Measurements from ENCODE around the gene BCL7A. TPM values are rescaled to one million over a fixed set of nuclear protein-coding genes. Genes with fewer than 3 reads are reported as not detected.
"Not testable (repeated sequence)": the region's sequence is repeated elsewhere in the genome, so short reads cannot be mapped to it uniquely, and the experiment has no call there.

BCL7A gene
- polyA plus RNA-seq, 4 donors: 0.22 to 10.4 (median 3.4) TPM

GRCh38 chr12:121982950-121983349 lies 38.7 kb upstream of the BCL7A start:
- Histone ChIP-seq H3K27ac (ENCODE audit: low read depth in 1 of 3, low read length in 2 of 3) (no peak overlapping the region), H3K27me3 (ENCODE audit: control insufficient read depth in 3 of 3, insufficient read depth in 3 of 3, low read length in 3 of 3) (peaks cover 0 to 2% (median 0%) of the 10 kb centered on the region in 3 donors), H3K36me3 (ENCODE audit: control insufficient read depth in 3 of 3, insufficient read depth in 2 of 3, low read depth in 1 of 3, low read length in 3 of 3) (no peaks in the 10 kb centered on the region), H3K9me3 (ENCODE audit: control insufficient read depth in 2 of 2, insufficient read depth in 1 of 2, low read depth in 1 of 2, low read length in 1 of 2) (no peaks in the 10 kb centered on the region), H3K4me1 (ENCODE audit: control insufficient read depth in 3 of 3, insufficient read depth in 2 of 3, low read depth in 1 of 3, low read length in 2 of 3) (no peaks in the 10 kb centered on the region), H3K4me3 (ENCODE audit: low read depth in 1 of 3, low read length in 3 of 3) (no peak overlapping the region)
- 87 to 93% (median 91%) methylated on average over 6 of the region's 6 CpGs for WGBS, 3 donors
- DNase-seq: no peak
- FAIRE-seq: no peak

- no peaks in the 10 kb centered on the region for H3K36me3 ChIP-seq (ENCODE audit: control insufficient read depth in 3 of 3, insufficient read depth in 2 of 3, low read depth in 1 of 3, low read length in 3 of 3)
- 50 to 66% (median 56%) methylated on average over 13 of the region's 13 CpGs for WGBS, 3 donors
- no peak overlapping the region for H3K27ac ChIP-seq (ENCODE audit: low read depth in 1 of 3, low read length in 2 of 3)
- peaks cover 0 to 2% (median 0%) of the 10 kb centered on the region in 3 donors for H3K27me3 ChIP-seq (ENCODE audit: control insufficient read depth in 3 of 3, insufficient read depth in 3 of 3, low read length in 3 of 3)
- H3K4me3 ChIP-seq (ENCODE audit: low read depth in 1 of 3, low read length in 3 of 3): no peak overlapping the region
- no peaks in the 10 kb centered on the region for H3K9me3 ChIP-seq (ENCODE audit: control insufficient read depth in 2 of 2, insufficient read depth in 1 of 2, low read depth in 1 of 2, low read length in 1 of 2)
- FAIRE-seq: no peak
- no peaks in the 10 kb centered on the region for H3K4me1 ChIP-seq (ENCODE audit: control insufficient read depth in 3 of 3, insufficient read depth in 2 of 3, low read depth in 1 of 3, low read length in 2 of 3)
- DNase-seq: no peak
These were observed 38.0 kb upstream of the BCL7A start for GRCh38 chr12:121983536-121984210.

GRCh38 chr12:121986489-121987245 lies 35.0 kb upstream of the BCL7A start:
- FAIRE-seq (no peak), DNase-seq (no peak)
- no peak overlapping the region for H3K27ac ChIP-seq (ENCODE audit: low read depth in 1 of 3, low read length in 2 of 3)
- no peaks in the 10 kb centered on the region for H3K36me3 ChIP-seq (ENCODE audit: control insufficient read depth in 3 of 3, insufficient read depth in 2 of 3, low read depth in 1 of 3, low read length in 3 of 3)
- H3K4me1 ChIP-seq (ENCODE audit: control insufficient read depth in 3 of 3, insufficient read depth in 2 of 3, low read depth in 1 of 3, low read length in 2 of 3): no peaks in the 10 kb centered on the region
- 81 to 84% (median 82%) methylated on average over 14 of the region's 14 CpGs for whole genome bisulfite sequencing, 3 donors
- peaks cover 0 to 2% (median 0%) of the 10 kb centered on the region in 3 donors for H3K27me3 ChIP-seq (ENCODE audit: control insufficient read depth in 3 of 3, insufficient read depth in 3 of 3, low read length in 3 of 3)
- H3K4me3 ChIP-seq (ENCODE audit: low read depth in 1 of 3, low read length in 3 of 3): no peak overlapping the region
- H3K9me3 ChIP-seq (ENCODE audit: control insufficient read depth in 2 of 2, insufficient read depth in 1 of 2, low read depth in 1 of 2, low read length in 1 of 2): no peaks in the 10 kb centered on the region

GRCh38 chr12:121988519-121988918 lies 33.2 kb upstream of the BCL7A start:
- H3K9me3 ChIP-seq (ENCODE audit: control insufficient read depth in 2 of 2, insufficient read depth in 1 of 2, low read depth in 1 of 2, low read length in 1 of 2); H3K36me3 ChIP-seq (ENCODE audit: control insufficient read depth in 3 of 3, insufficient read depth in 2 of 3, low read depth in 1 of 3, low read length in 3 of 3); H3K27me3 ChIP-seq (ENCODE audit: control insufficient read depth in 3 of 3, insufficient read depth in 3 of 3, low read length in 3 of 3); FAIRE-seq; DNase-seq; H3K4me1 ChIP-seq (ENCODE audit: control insufficient read depth in 3 of 3, insufficient read depth in 2 of 3, low read depth in 1 of 3, low read length in 2 of 3); H3K4me3 ChIP-seq (ENCODE audit: low read depth in 1 of 3, low read length in 3 of 3); H3K27ac ChIP-seq (ENCODE audit: low read depth in 1 of 3, low read length in 2 of 3): not testable (repeated sequence)
- WGBS, 3 donors: 89 to 95% (median 94%) methylated on average over 10 of the region's 10 CpGs

GRCh38 chr12:121989276-121990113 lies 32.2 kb upstream of the BCL7A start:
- no peaks in the 10 kb centered on the region for H3K36me3 ChIP-seq (ENCODE audit: control insufficient read depth in 3 of 3, insufficient read depth in 2 of 3, low read depth in 1 of 3, low read length in 3 of 3)
- no peak overlapping the region for H3K27ac ChIP-seq (ENCODE audit: low read depth in 1 of 3, low read length in 2 of 3)
- no peaks in the 10 kb centered on the region for H3K27me3 ChIP-seq (ENCODE audit: control insufficient read depth in 3 of 3, insufficient read depth in 3 of 3, low read length in 3 of 3)
- H3K4me1 ChIP-seq (ENCODE audit: control insufficient read depth in 3 of 3, insufficient read depth in 2 of 3, low read depth in 1 of 3, low read length in 2 of 3): no peaks in the 10 kb centered on the region
- FAIRE-seq: no peak
- DNase-seq: no peak
- no peak overlapping the region for H3K4me3 ChIP-seq (ENCODE audit: low read depth in 1 of 3, low read length in 3 of 3)
- 86 to 92% (median 89%) methylated on average over 14 of the region's 14 CpGs for WGBS, 3 donors
- no peaks in the 10 kb centered on the region for H3K9me3 ChIP-seq (ENCODE audit: control insufficient read depth in 2 of 2, insufficient read depth in 1 of 2, low read depth in 1 of 2, low read length in 1 of 2)

- Histone ChIP-seq H3K27me3 (ENCODE audit: control insufficient read depth in 3 of 3, insufficient read depth in 3 of 3, low read length in 3 of 3) (no peaks in the 10 kb centered on the region), H3K4me1 (ENCODE audit: control insufficient read depth in 3 of 3, insufficient read depth in 2 of 3, low read depth in 1 of 3, low read length in 2 of 3) (no peaks in the 10 kb centered on the region), H3K9me3 (ENCODE audit: control insufficient read depth in 2 of 2, insufficient read depth in 1 of 2, low read depth in 1 of 2, low read length in 1 of 2) (no peaks in the 10 kb centered on the region), H3K27ac (ENCODE audit: low read depth in 1 of 3, low read length in 2 of 3) (no peak overlapping the region), H3K36me3 (ENCODE audit: control insufficient read depth in 3 of 3, insufficient read depth in 2 of 3, low read depth in 1 of 3, low read length in 3 of 3) (no peaks in the 10 kb centered on the region), H3K4me3 (ENCODE audit: low read depth in 1 of 3, low read length in 3 of 3) (no peak overlapping the region)
- FAIRE-seq: no peak
- no peak for DNase-seq
- 83 to 93% (median 89%) methylated on average over 6 of the region's 6 CpGs for WGBS, 3 donors
These were observed 31.5 kb upstream of the BCL7A start for GRCh38 chr12:121990114-121990647.

- no peak for FAIRE-seq
- no peaks in the 10 kb centered on the region for H3K36me3 ChIP-seq (ENCODE audit: control insufficient read depth in 3 of 3, insufficient read depth in 2 of 3, low read depth in 1 of 3, low read length in 3 of 3)
- WGBS, 3 donors: 52 to 66% (median 65%) methylated on average over 10 of the region's 10 CpGs
These were observed 30.7 kb upstream of the BCL7A start for GRCh38 chr12:121990692-121991603.

More at GRCh38 chr12:121990692-121991603, 30.7 kb upstream of the BCL7A start:
- Histone ChIP-seq H3K27ac (ENCODE audit: low read depth in 1 of 3, low read length in 2 of 3) (no peak overlapping the region), H3K27me3 (ENCODE audit: control insufficient read depth in 3 of 3, insufficient read depth in 3 of 3, low read length in 3 of 3) (no peaks in the 10 kb centered on the region), H3K9me3 (ENCODE audit: control insufficient read depth in 2 of 2, insufficient read depth in 1 of 2, low read depth in 1 of 2, low read length in 1 of 2) (no peaks in the 10 kb centered on the region), H3K4me1 (ENCODE audit: control insufficient read depth in 3 of 3, insufficient read depth in 2 of 3, low read depth in 1 of 3, low read length in 2 of 3) (no peaks in the 10 kb centered on the region), H3K4me3 (ENCODE audit: low read depth in 1 of 3, low read length in 3 of 3) (no peak overlapping the region)
- DNase-seq: no peak
